ENCODE measurements around the gene ARL6IP4.
"Not testable (repeated sequence)": the region's sequence is repeated elsewhere in the genome, so short reads cannot be mapped to it uniquely, and the experiment has no call there.

Gene ARL6IP4

DNA sequence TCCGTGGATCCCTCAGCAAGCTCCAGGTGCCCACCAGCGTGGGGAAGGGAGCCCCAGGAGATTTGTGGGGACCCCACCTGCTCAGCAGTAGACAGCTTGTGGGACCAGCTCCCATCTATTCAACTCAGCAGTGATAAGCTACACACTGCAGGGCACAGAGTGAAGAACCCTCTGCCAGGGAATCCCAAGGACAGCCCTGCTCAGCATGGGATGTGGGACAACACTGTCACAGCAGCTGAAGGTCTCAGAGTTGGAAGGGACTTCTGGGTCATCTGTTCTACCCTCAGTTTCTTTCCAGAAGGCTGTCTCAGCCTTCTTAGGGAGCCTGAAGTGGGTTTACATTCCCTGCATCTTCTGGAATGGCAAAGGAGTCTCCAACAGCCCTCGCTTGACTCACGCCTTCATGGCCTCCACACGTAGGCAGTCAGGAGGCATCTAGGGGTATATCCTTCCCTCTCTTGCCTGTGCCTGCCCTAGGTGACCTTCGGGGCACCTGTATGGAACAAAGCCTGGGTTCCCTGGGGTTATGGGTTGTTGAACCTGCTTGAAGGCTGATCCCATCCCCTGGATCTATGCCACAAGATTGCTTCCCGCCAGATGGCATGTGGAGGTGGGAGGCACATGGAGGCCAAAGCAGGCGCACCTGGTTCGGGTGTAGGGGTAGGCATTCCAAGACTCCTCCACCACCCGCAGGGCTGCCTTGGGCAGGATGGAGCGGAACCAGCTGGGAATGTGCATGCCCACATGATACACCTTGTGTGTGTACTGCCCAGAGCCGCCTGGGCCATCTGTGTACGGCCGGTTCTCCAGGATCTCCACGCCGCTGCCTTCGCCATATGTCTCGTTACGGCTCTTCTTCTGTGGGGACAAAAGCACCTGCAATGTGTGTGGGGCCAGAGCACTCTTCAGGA lies 33.0 kb downstream of the ARL6IP4 start:
- no peak for DNase-seq

GRCh38 chr12:123014473-123014872 lies 34.0 kb downstream of the ARL6IP4 start:
- DNase-seq: not testable (repeated sequence)

DNA sequence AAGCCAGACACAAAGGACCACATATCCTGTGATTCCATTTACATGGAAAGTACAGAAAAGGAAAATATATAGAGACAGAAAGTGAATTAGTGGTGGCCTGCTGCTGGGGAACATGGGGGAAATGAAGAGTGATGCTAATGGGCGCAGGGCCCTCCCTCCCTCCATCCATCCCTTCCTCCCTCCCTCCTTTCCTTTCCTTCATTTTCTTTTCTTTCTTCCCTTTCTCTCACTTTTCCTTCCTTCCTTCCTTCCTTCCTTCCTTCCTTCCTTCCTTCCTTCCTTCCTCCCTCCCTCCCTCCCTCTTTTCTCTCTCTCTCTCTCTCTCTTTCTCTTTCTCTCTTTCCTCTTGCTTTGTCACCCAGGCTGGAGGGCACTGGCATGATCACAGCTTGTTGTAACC lies 37.3 kb downstream of the ARL6IP4 start:
- DNase-seq: no peak

DNA sequence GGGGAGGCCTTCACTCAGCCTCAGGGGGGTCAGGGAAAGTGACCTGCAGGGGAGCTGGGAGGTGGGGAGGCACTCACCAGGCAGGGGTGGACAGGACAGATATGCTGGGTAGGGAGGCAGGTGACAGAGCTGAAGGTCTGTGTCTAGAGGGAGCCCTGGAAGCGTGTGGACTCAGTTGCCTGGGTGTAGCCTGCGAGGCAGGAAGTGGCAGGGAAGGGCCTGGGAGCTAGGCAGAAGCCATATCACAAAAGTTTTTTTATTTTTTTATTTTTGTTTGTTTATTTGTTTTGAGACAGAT lies 39.3 kb downstream of the ARL6IP4 start:
- no peak for DNase-seq

GRCh38 chr12:123021688-123022604 lies 41.5 kb downstream of the ARL6IP4 start:
- DNase-seq: no peak

- DNase-seq: no peak
These were observed 42.4 kb downstream of the ARL6IP4 start for GRCh38 chr12:123022846-123023245.

- no peak for DNase-seq
These were observed 44.4 kb downstream of the ARL6IP4 start for GRCh38 chr12:123024819-123025391.

DNA sequence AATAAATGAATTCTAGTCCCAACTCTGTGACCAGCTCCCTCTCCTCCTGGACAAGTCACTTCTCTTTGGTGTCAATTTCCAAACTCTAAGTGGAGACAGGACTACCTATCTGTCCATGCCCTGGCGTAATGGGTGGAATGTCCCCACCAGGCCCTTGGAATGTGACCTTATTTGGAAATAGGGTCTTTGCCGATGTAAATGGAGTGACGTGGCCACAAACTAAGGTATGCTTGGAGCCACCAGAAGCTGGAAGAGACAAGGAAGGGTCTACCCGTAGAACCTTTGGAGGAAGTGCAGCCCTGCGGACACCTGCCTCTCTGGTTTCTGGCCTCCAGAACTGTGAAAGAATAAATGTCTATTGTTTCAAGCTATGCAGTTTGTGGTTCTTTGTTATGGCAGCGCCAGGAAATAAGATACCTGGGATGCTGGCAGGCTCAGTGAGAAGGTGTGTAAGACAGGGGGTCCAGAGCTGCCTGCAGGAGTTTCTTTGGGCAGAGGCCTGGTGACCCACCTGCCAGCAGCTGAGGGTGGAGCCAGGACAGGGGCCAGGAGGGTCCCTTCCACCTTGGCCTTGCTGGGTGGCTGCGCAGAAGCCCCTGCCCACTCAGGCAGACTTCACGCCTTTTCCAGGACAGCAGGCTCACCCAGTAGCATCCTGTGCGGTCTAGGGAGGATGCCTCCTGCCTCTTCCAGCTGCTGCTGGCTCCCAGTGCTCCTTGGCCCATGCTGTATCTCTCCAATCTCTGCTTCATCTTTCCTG lies 45.8 kb downstream of the ARL6IP4 start:
- DNase-seq: no peak

DNA sequence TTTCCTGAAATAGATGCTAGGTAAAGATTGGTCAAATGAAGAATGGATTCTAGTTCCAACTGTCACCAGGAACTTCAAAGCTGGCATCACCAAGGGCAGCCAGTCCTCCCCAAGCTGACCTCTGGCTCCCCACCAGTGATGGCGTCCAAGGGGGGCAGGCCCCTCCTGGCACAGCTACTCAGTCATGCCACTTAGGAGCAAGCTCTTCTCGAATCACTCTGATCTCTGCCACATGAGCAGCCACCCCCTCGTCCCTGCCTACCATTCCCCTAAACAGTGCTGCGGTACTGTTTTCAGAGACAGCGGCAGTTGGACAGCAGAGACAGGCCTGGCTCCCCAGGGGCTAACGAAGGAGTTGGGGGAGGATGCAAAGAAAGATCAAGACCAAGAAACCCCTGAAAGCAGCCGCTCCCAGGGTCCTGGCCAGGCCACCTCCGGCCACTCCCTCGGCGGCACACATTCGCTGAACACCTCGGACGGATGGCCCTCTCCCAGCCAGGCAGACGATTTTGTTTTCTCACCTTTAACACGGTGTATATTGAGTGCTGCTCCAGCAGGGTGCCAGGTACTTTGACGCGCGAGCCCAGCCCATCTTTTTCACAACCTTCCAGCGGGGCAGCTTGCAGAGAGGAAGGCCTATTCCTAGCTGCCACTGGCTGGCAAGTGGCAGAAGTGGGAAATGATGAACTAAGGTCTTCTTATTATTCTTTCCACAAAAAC lies 47.4 kb downstream of the ARL6IP4 start:
- no peak for DNase-seq

DNA sequence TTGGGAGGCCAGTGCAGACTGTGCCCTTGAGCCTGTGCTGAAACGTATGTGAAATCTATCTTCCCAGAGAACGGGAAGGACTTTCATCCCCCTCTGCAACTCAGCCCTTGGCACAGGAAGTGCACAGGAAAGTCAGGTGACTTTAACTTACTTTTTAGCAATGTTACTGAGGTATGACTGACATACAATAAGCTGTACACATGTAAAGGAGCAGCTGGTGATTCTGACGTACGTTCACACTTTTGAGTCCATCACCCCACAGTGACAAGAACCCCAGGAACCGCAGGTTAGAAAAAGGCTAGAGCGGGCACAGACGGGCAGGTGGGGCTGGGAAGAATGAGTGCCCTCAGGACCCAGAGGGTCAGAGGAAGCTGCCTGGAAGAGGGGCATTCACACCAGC lies 48.0 kb downstream of the ARL6IP4 start:
- DNase-seq: no peak

GRCh38 chr12:123029550-123029949 lies 49.1 kb downstream of the ARL6IP4 start:
- DNase-seq: no peak

DNA sequence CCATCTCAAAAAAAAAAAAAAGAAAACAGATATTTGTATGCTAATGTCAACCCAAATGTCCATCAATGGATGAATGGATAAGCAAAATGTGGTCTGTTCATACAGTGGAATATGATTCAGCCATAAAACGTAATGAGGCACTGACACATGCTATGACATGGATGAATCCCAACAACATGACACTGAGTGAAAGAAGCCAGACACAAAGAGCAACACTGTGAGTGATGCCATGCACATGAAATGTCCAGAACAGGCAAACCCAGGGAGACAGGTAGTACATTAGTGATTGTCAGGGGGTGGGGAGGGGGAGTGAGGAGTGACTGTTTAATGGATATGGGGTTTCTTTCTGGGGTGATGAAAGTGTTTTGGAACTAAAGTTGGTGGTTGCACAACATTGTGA lies 50.2 kb downstream of the ARL6IP4 start:
- DNase-seq: no peak

DNA sequence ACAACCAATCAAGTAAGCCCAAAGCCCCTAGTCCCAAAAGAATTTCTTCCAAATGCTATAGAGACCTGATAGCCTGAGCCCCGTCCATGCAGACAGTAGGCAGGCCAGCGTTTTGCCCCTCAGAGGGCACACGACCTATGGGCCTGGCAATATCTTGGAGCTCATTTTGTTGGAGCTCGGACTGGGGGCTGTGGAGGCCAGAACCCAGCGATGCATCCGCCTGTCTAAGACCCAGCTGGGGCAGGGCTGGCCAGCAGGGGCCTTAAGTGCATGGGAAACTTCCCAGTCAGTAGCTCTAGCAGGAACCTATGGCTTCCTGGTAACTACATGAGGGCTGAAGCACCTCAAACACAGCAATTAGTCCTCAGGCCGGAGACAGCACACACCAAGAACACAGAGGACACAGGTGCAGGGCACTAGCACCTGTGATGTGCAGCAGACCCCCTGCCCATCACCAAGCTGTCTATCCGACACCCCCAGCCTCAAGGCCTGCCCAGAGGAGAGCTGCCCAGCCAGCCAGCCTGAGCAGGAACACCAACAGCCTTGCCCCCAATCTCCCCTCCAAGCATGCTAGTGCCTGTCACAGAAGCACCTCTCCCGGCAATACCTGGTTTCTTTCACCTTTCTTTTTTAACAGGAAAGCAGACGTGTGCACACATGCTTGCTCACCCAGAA lies 50.8 kb downstream of the ARL6IP4 start:
- no peak for DNase-seq
